Rectal smooth muscle tissue (tissue), 1 donor: ENCODE results near the gene SLF1.

ENCODE experiments used
- H3K27ac ChIP-seq: one replicate; pipeline ENCODE4 v1.7.0; 2013; ENCODE audit warnings: low read depth, low read length, inconsistent platforms
- H3K27me3 ChIP-seq: one replicate; pipeline ENCODE4 v1.7.0; 2013; ENCODE audit warnings: low read length; ENCODE audit not compliant: control insufficient read depth, insufficient read depth
- H3K36me3 ChIP-seq: one replicate; pipeline ENCODE4 v1.7.0; 2013; ENCODE audit warnings: low read length; ENCODE audit not compliant: control insufficient read depth, insufficient read depth
- H3K4me1 ChIP-seq: one replicate; pipeline ENCODE4 v1.7.0; 2013; ENCODE audit warnings: low read length; ENCODE audit not compliant: control insufficient read depth, insufficient read depth
- H3K4me3 ChIP-seq: one replicate; pipeline ENCODE4 v1.7.0; 2013; ENCODE audit warnings: low read length
- H3K9ac ChIP-seq: one replicate; pipeline ENCODE4 v1.7.0; 2013; ENCODE audit warnings: low read length

The SLF1 gene

GRCh38 chr5:94674490-94675382 lies 56.3 kb downstream of the SLF1 start:
- no peaks in the 10 kb centered on the region for H3K27me3 ChIP-seq
- no peak overlapping the region for H3K4me3 ChIP-seq
- no peaks in the 10 kb centered on the region for H3K4me1 ChIP-seq
- no peak overlapping the region for H3K9ac ChIP-seq
- no peaks in the 10 kb centered on the region for H3K36me3 ChIP-seq
- H3K27ac ChIP-seq: no peak overlapping the region

GRCh38 chr5:94675965-94676618 lies 57.6 kb downstream of the SLF1 start:
- Histone ChIP-seq H3K4me1 (no peaks in the 10 kb centered on the region), H3K36me3 (no peaks in the 10 kb centered on the region), H3K27ac (no peak overlapping the region), H3K4me3 (no peak overlapping the region), H3K27me3 (no peaks in the 10 kb centered on the region), H3K9ac (no peak overlapping the region)

GRCh38 chr5:94682814-94683520 lies 64.5 kb downstream of the SLF1 start:
- Histone ChIP-seq H3K9ac (no peak overlapping the region), H3K27ac (no peak overlapping the region), H3K4me1 (no peaks in the 10 kb centered on the region), H3K36me3 (no peaks in the 10 kb centered on the region), H3K27me3 (no peaks in the 10 kb centered on the region), H3K4me3 (no peak overlapping the region)

- H3K36me3 ChIP-seq: no peaks in the 10 kb centered on the region
- H3K27me3 ChIP-seq: no peaks in the 10 kb centered on the region
- H3K9ac ChIP-seq: no peak overlapping the region
- no peak overlapping the region for H3K27ac ChIP-seq
- no peaks in the 10 kb centered on the region for H3K4me1 ChIP-seq
- no peak overlapping the region for H3K4me3 ChIP-seq
These were observed 71.4 kb downstream of the SLF1 start for GRCh38 chr5:94689908-94690307.

GRCh38 chr5:94690778-94691177 lies 72.3 kb downstream of the SLF1 start:
- no peak overlapping the region for H3K4me3 ChIP-seq
- no peaks in the 10 kb centered on the region for H3K4me1 ChIP-seq
- no peaks in the 10 kb centered on the region for H3K27me3 ChIP-seq
- H3K27ac ChIP-seq: no peak overlapping the region
- no peak overlapping the region for H3K9ac ChIP-seq
- H3K36me3 ChIP-seq: no peaks in the 10 kb centered on the region

GRCh38 chr5:94691291-94691690 lies 72.8 kb downstream of the SLF1 start:
- H3K27me3 ChIP-seq: no peaks in the 10 kb centered on the region
- no peak overlapping the region for H3K4me3 ChIP-seq
- H3K36me3 ChIP-seq: no peaks in the 10 kb centered on the region
- no peaks in the 10 kb centered on the region for H3K4me1 ChIP-seq
- H3K27ac ChIP-seq: no peak overlapping the region
- no peak overlapping the region for H3K9ac ChIP-seq

- no peaks in the 10 kb centered on the region for H3K36me3 ChIP-seq
- H3K4me3 ChIP-seq: no peak overlapping the region
- H3K27ac ChIP-seq: no peak overlapping the region
- no peaks in the 10 kb centered on the region for H3K27me3 ChIP-seq
- H3K9ac ChIP-seq: no peak overlapping the region
- H3K4me1 ChIP-seq: no peaks in the 10 kb centered on the region
These were observed 73.5 kb downstream of the SLF1 start for GRCh38 chr5:94691949-94692348.

GRCh38 chr5:94692581-94692980 lies 74.1 kb downstream of the SLF1 start:
- Histone ChIP-seq H3K4me1 (no peaks in the 10 kb centered on the region), H3K4me3 (no peak overlapping the region), H3K36me3 (no peaks in the 10 kb centered on the region), H3K27ac (no peak overlapping the region), H3K27me3 (no peaks in the 10 kb centered on the region), H3K9ac (no peak overlapping the region)

GRCh38 chr5:94693043-94693822 lies 74.8 kb downstream of the SLF1 start:
- Histone ChIP-seq H3K36me3 (no peaks in the 10 kb centered on the region), H3K9ac (no peak overlapping the region), H3K27ac (no peak overlapping the region), H3K27me3 (no peaks in the 10 kb centered on the region), H3K4me3 (no peak overlapping the region), H3K4me1 (no peaks in the 10 kb centered on the region)

- Histone ChIP-seq H3K36me3 (no peaks in the 10 kb centered on the region), H3K27me3 (no peaks in the 10 kb centered on the region), H3K4me3 (no peak overlapping the region), H3K27ac (no peak overlapping the region), H3K9ac (no peak overlapping the region), H3K4me1 (no peaks in the 10 kb centered on the region)
These were observed 75.4 kb downstream of the SLF1 start for GRCh38 chr5:94693845-94694370.

GRCh38 chr5:94694671-94695070 lies 76.2 kb downstream of the SLF1 start:
- no peak overlapping the region for H3K9ac ChIP-seq

GRCh38 chr5:94698197-94698596 lies 79.7 kb downstream of the SLF1 start:
- H3K27ac ChIP-seq: no peak overlapping the region
- no peaks in the 10 kb centered on the region for H3K4me1 ChIP-seq
- H3K27me3 ChIP-seq: no peaks in the 10 kb centered on the region
- no peak overlapping the region for H3K4me3 ChIP-seq
- no peak overlapping the region for H3K9ac ChIP-seq
- H3K36me3 ChIP-seq: no peaks in the 10 kb centered on the region

More at GRCh38 chr5:94694671-94695070, 76.2 kb downstream of the SLF1 start:
- Histone ChIP-seq H3K27me3 (no peaks in the 10 kb centered on the region), H3K4me1 (no peaks in the 10 kb centered on the region), H3K36me3 (no peaks in the 10 kb centered on the region), H3K4me3 (no peak overlapping the region), H3K27ac (no peak overlapping the region)
